H7 (cell line): ENCODE data around the gene MRPL27. TPM values are rescaled to one million over a fixed set of nuclear protein-coding genes. Genes with fewer than 3 reads are reported as not detected.

Experiments
- DNase-seq: peaks from one replicate; pipeline ENCODE4 v3.0.0; 2012
- H3K27me3 ChIP-seq: 2 replicates; pipeline ENCODE4 v1.6.0; 2011; ENCODE audit warnings: mild to moderate bottlenecking, low read length; ENCODE audit not compliant: control insufficient read depth, insufficient read depth
- H3K36me3 ChIP-seq: replicated peaks from 2 replicates; pipeline ENCODE4 v1.5.1; 2011; ENCODE audit warnings: low read length; ENCODE audit not compliant: control insufficient read depth, insufficient read depth
- H3K4me3 ChIP-seq: 2 replicates; pipeline ENCODE4 v1.5.1; 2011; ENCODE audit warnings: low read depth, mild to moderate bottlenecking, control low read depth, low read length, moderate library complexity; ENCODE audit not compliant: insufficient read depth
- total RNA-seq: library from RNA; depleted of rRNA; stranded (reverse); fragments of >200 nt; shearing (Covaris generic); gene quantifications from 2 replicates; pipeline ENCODE4 v1.2.3, GENCODE V29; 2014

MRPL27 gene
- total RNA-seq, 1 experiment from 2014 or later, result 86.3 TPM

GRCh38 chr17:50373705-50374104 lies 721 bp upstream of the MRPL27 start:
- Histone ChIP-seq H3K36me3 (peaks cover 23% of the 10 kb centered on the region), H3K4me3 (peak overlapping the region; percentile 75)

GRCh38 chr17:50372222-50372757 lies 694 bp downstream of the MRPL27 start:
- H3K27me3 ChIP-seq, result no peaks in the 10 kb centered on the region
- H3K36me3 ChIP-seq, result peaks cover 31% of the 10 kb centered on the region
- H3K4me3 ChIP-seq, result peak overlapping the region; percentile 75
- no peak for DNase-seq

More at GRCh38 chr17:50373705-50374104, 721 bp upstream of the MRPL27 start:
- no peaks in the 10 kb centered on the region for H3K27me3 ChIP-seq
- DNase-seq, result no peak

GRCh38 chr17:50371526-50371925 lies 1.5 kb downstream of the MRPL27 start:
- no peak for DNase-seq
- Histone ChIP-seq H3K36me3 (peaks cover 35% of the 10 kb centered on the region), H3K4me3 (no peak overlapping the region), H3K27me3 (no peaks in the 10 kb centered on the region)

- Histone ChIP-seq H3K36me3 (peaks cover 35% of the 10 kb centered on the region), H3K4me3 (no peak overlapping the region), H3K27me3 (no peaks in the 10 kb centered on the region)
- DNase-seq, result no peak
Measured at GRCh38 chr17:50370052-50370451, 2.9 kb downstream of the MRPL27 start.

- no peak for DNase-seq
- Histone ChIP-seq H3K27me3 (no peaks in the 10 kb centered on the region), H3K36me3 (peaks cover 35% of the 10 kb centered on the region), H3K4me3 (no peak overlapping the region)
Measured at GRCh38 chr17:50367401-50367800, 5.6 kb downstream of the MRPL27 start.

- H3K4me3 ChIP-seq, result no peak overlapping the region
- no peaks in the 10 kb centered on the region for H3K27me3 ChIP-seq
- peak; percentile 31 for DNase-seq
- H3K36me3 ChIP-seq, result peaks cover 32% of the 10 kb centered on the region
Measured at GRCh38 chr17:50365649-50366393, 7.2 kb downstream of the MRPL27 start.

- H3K4me3 ChIP-seq, result no peak overlapping the region
- DNase-seq, result peak; percentile 55
- H3K27me3 ChIP-seq, result no peaks in the 10 kb centered on the region
- peaks cover 26% of the 10 kb centered on the region for H3K36me3 ChIP-seq
Measured at GRCh38 chr17:50365165-50365564, 7.8 kb downstream of the MRPL27 start.

GRCh38 chr17:50364715-50365114 lies 8.3 kb downstream of the MRPL27 start:
- peak; percentile 75 for DNase-seq
- Histone ChIP-seq H3K27me3 (no peaks in the 10 kb centered on the region), H3K4me3 (no peak overlapping the region), H3K36me3 (peaks cover 21% of the 10 kb centered on the region)

GRCh38 chr17:50364061-50364458 lies 8.9 kb downstream of the MRPL27 start:
- no peak for DNase-seq

GRCh38 chr17:50363217-50364060 lies 9.5 kb downstream of the MRPL27 start:
- DNase-seq, result peak; percentile 98

More at GRCh38 chr17:50364061-50364458, 8.9 kb downstream of the MRPL27 start:
- no peaks in the 10 kb centered on the region for H3K27me3 ChIP-seq
- no peak overlapping the region for H3K4me3 ChIP-seq
- H3K36me3 ChIP-seq, result peaks cover 20% of the 10 kb centered on the region

GRCh38 chr17:50362661-50363060 lies 10.3 kb downstream of the MRPL27 start:
- peaks cover 17% of the 10 kb centered on the region for H3K36me3 ChIP-seq
- no peaks in the 10 kb centered on the region for H3K27me3 ChIP-seq
- no peak overlapping the region for H3K4me3 ChIP-seq
- no peak for DNase-seq

More at GRCh38 chr17:50363217-50364060, 9.5 kb downstream of the MRPL27 start:
- Histone ChIP-seq H3K36me3 (peaks cover 22% of the 10 kb centered on the region), H3K4me3 (no peak overlapping the region), H3K27me3 (no peaks in the 10 kb centered on the region)

- H3K27me3 ChIP-seq, result no peaks in the 10 kb centered on the region
- peak; percentile 89 for DNase-seq
- no peak overlapping the region for H3K4me3 ChIP-seq
- peaks cover 17% of the 10 kb centered on the region for H3K36me3 ChIP-seq
Measured at GRCh38 chr17:50361561-50362480, 11.2 kb downstream of the MRPL27 start.

GRCh38 chr17:50360486-50361115 lies 12.4 kb downstream of the MRPL27 start:
- Histone ChIP-seq H3K4me3 (no peak overlapping the region), H3K27me3 (no peaks in the 10 kb centered on the region), H3K36me3 (peaks cover 21% of the 10 kb centered on the region)
- peak; percentile 39 for DNase-seq
